Neural progenitor cell (in vitro differentiated cells): ENCODE results near the gene TMEM179.

Source experiments
- EZH2 ChIP-seq: fragments of 200-600 bp; sonication (generic); IDR thresholded peaks from 2 replicates; pipeline ENCODE4 v1.6.1; 2017; ENCODE audit warnings: antibody characterized with exemption, mild to moderate bottlenecking, moderate library complexity
- EZH2phosphoT487 ChIP-seq: fragments of 200-600 bp; sonication (generic); IDR thresholded peaks from 2 replicates; pipeline ENCODE4 v1.6.1; 2017; ENCODE audit warnings: antibody characterized with exemption
- TF ChIP-seq, protein P1 (sequence below): fragments of 200-600 bp; sonication (generic); IDR thresholded peaks from 2 replicates; pipeline ENCODE4 v1.5.1; 2017; ENCODE audit warnings: antibody characterized with exemption, mild to moderate bottlenecking

DNA sequence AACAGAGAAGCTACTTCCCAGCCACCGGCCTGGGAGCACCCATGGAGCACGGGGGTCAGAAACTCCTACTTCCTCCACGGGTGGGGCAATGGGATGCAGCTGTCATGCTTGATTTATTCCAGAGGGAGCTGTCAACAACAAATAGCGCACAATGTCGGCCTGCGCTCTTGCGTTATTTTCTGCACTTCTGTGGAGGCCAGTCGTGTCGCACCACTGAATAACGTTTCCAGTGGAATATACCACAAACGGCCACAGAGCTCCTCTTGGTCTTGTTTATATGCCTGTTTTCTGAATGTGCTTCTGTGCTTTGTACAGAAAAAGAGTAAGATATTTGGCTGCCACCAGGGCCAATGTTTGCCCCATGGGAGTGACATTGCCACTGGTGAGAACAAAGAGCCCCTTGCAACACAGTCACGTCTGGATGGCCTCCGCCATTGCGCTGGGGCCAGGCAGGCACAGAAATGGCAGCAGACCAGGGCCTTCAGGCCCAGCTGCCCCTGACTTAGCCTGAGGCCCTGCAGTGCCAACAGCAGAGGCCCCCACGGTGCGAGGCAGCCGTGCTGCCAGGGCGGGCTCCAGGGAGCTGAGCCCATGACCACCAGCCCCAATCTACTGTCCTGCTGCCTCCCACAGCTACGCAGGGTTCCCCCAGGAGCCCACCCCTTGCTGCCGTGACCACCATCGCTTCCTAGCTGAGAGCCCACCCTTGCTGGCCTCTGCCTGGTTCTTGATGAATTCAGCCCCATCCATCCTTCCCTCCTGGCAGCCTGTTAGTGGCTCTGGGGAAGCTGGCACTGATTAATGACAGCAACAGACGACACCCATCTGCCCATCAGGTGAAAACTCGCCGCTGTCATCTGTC is 28.9 kb upstream of the TMEM179 start:
- TF ChIP-seq, protein P1, sequence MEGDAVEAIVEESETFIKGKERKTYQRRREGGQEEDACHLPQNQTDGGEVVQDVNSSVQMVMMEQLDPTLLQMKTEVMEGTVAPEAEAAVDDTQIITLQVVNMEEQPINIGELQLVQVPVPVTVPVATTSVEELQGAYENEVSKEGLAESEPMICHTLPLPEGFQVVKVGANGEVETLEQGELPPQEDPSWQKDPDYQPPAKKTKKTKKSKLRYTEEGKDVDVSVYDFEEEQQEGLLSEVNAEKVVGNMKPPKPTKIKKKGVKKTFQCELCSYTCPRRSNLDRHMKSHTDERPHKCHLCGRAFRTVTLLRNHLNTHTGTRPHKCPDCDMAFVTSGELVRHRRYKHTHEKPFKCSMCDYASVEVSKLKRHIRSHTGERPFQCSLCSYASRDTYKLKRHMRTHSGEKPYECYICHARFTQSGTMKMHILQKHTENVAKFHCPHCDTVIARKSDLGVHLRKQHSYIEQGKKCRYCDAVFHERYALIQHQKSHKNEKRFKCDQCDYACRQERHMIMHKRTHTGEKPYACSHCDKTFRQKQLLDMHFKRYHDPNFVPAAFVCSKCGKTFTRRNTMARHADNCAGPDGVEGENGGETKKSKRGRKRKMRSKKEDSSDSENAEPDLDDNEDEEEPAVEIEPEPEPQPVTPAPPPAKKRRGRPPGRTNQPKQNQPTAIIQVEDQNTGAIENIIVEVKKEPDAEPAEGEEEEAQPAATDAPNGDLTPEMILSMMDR = no peak
- TF ChIP-seq EZH2phosphoT487 (no peak), EZH2 (no peak)
